HTR-8/SVneo (cell line): ENCODE results near the gene DNAAF3.

ENCODE experiments used
- DNase-seq: peaks from one replicate; pipeline ENCODE4 v3.0.0; 2011; ENCODE audit warnings: low spot score, mixed read lengths; ENCODE audit not compliant: insufficient read length
- FAIRE-seq: peaks from 2 replicates; lab custom pipeline; 2011; peaks lifted over from hg19 to GRCh38; lab: Jason Lieb, UNC

The DNAAF3 gene

DNA sequence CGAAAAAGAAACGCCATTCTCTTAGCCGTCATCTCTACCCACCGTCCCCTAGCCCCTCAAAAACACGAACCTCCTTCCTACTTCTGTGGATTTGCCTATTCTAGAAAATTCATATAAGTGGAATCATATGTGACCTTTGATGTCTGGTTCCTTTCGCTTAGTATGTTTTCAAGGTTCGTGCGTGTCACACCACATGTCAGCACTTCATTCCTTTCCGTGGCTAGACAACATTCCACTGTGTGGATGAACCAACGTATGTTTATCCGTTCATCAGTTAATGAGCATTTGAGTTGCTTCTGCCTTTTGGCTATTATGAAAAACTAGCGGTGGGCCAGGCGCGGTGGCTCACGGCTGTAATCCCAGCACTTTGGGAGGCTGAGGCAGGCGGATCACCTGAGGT lies 35.0 kb downstream of the DNAAF3 start:
- DNase-seq (no peak), FAIRE-seq (no peak)

DNA sequence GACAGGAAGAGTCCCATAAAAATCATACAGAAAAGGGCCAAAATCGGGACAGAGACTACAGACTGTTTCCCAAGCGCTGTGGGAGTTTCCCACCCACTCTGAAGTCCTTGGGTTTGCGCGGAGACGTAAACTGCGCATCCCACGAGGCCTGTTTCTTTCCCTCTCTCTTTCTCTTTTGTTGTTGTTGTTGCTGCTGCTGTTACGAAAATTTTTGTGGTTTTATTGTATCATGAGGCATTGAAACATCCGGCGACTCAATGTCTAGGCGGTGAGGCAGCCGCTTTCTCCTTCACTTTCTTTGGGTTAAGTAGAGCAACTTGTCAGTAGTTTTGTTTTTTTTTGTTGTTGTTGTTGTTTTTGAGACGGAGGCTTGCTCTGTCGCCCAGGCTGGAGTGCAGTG lies 47.4 kb downstream of the DNAAF3 start:
- DNase-seq (no peak), FAIRE-seq (no peak)

DNA sequence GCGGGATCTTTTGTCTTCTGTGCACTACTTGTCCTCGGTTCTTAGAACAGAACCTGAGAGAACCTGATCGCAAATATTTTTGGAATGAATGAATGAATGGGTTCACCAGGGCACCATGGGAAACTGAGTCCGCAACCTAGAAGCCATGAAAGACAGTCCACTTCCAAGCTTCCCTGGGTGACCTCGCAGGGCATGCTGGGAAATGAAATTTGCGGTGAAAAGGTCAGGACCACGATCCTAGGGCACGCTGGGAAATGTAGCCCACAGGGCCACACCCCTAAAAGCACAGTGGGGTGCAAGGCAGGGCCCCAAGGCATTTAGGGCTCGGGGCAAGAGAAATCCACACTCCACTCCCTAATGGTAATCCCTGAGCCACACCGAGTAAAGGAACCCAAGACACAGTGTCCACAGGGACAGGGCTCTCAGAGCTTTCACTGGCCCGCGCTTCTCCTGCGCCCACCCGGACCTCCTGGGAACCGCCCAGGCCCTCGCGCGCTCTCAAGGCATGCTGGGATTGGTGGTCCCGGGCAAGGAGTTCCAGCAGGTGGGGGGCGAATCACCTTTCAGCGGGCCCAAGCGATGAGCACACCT lies 47.9 kb downstream of the DNAAF3 start:
- FAIRE-seq = no peak
- no peak for DNase-seq

DNA sequence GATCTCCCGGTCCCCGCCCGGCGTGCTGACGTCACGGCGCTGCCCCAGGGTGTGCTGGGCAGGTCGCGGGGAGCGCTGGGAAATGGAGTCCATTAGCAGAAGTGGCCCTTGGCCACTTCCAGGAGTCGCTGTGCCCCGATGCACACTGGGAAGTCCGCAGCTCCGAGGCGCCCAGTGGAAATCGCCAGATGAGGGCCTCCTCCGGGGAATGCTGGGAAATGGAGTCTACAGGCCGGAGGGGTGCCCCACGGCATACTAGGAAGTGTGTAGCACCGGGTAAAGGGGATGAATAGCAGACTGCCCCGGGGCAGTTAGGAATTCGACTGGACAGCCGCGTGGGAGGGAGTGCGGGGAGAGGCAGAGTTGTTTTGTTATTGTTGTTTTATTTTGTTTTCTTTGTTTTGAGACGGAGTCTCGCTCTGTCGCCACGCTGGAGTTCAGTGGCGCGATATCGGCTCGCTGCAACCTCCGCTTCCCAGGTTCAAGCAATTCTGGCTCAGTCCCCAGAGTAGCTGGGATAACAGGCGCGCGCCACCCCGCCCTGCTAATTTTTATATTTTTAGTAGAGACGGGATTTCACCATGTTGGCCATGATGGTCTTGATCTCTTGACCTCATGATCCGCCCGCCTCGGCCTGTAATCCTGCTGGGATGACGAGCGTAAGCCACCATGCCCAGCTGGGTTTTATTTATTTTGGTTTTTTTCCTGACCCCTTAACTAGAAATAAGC lies 48.6 kb downstream of the DNAAF3 start:
- DNase-seq (peak; percentile 99), FAIRE-seq (peak; percentile 91)

DNA sequence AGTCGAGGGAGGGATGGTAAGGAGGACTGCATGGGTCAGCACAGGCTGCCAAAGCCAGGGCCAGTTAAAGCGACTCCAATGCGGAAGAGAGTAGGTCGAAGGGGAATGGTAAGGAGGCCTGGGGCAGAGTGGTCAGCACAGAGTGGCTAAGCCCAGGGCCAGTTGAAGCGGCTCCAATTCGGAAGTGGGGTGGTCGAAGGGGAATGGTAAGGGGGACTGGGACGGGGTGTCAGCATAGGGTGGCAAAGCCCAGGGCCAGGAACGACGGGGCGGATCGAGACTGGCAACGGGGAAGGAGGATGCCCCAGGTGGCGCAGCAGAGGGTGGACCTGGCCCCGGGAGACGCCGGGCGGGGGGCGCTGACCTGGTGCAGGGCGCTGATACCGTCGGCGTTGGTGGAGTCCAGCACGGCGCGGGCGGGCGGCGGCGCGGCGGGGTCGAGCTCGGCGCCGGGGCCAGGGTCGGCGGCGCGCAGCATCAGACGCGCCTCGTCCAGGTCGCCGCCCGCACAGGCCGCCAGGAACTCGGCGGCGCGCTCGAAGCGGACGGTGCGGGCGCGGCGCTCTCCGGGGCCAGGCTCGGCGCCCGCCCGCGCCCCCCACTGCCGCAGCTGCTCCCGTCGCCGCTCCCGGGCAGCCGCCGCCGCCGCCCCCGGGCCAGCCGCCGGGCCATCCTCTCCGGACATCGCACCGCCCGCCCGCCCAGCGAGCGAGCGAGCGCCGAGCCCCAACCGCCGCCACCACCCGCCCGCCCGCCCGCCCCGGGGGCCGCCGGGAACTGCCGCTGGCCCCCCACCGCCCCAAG lies 49.4 kb downstream of the DNAAF3 start, which contains the start of gene PPP1R12C:
PPP1R12C (minus strand) TSS at position 779 of the 804 bp plus-strand sequence; CDS start at position 685, 94 bp downstream.
- FAIRE-seq (no peak), DNase-seq (no peak)

DNA sequence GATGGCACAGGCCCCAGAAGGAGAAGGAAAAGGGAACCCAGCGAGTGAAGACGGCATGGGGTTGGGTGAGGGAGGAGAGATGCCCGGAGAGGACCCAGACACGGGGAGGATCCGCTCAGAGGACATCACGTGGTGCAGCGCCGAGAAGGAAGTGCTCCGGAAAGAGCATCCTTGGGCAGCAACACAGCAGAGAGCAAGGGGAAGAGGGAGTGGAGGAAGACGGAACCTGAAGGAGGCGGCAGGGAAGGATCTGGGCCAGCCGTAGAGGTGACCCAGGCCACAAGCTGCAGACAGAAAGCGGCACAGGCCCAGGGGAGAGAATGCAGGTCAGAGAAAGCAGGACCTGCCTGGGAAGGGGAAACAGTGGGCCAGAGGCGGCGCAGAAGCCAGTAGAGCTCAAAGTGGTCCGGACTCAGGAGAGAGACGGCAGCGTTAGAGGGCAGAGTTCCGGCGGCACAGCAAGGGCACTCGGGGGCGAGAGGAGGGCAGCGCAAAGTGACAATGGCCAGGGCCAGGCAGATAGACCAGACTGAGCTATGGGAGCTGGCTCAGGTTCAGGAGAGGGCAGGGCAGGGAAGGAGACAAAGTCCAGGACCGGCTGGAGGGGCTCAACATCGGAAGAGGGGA lies 50.1 kb downstream of the DNAAF3 start:
- DNase-seq (peak; percentile 60), FAIRE-seq (no peak)

DNA sequence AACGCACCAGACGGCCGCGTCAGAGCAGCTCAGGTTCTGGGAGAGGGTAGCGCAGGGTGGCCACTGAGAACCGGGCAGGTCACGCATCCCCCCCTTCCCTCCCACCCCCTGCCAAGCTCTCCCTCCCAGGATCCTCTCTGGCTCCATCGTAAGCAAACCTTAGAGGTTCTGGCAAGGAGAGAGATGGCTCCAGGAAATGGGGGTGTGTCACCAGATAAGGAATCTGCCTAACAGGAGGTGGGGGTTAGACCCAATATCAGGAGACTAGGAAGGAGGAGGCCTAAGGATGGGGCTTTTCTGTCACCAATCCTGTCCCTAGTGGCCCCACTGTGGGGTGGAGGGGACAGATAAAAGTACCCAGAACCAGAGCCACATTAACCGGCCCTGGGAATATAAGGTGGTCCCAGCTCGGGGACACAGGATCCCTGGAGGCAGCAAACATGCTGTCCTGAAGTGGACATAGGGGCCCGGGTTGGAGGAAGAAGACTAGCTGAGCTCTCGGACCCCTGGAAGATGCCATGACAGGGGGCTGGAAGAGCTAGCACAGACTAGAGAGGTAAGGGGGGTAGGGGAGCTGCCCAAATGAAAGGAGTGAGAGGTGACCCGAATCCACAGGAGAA lies 50.9 kb downstream of the DNAAF3 start:
- DNase-seq (no peak), FAIRE-seq (no peak)

DNA sequence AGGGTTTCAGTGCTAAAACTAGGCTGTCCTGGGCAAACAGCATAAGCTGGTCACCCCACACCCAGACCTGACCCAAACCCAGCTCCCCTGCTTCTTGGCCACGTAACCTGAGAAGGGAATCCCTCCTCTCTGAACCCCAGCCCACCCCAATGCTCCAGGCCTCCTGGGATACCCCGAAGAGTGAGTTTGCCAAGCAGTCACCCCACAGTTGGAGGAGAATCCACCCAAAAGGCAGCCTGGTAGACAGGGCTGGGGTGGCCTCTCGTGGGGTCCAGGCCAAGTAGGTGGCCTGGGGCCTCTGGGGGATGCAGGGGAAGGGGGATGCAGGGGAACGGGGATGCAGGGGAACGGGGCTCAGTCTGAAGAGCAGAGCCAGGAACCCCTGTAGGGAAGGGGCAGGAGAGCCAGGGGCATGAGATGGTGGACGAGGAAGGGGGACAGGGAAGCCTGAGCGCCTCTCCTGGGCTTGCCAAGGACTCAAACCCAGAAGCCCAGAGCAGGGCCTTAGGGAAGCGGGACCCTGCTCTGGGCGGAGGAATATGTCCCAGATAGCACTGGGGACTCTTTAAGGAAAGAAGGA lies 51.8 kb downstream of the DNAAF3 start:
- FAIRE-seq (no peak), DNase-seq (no peak)

DNA sequence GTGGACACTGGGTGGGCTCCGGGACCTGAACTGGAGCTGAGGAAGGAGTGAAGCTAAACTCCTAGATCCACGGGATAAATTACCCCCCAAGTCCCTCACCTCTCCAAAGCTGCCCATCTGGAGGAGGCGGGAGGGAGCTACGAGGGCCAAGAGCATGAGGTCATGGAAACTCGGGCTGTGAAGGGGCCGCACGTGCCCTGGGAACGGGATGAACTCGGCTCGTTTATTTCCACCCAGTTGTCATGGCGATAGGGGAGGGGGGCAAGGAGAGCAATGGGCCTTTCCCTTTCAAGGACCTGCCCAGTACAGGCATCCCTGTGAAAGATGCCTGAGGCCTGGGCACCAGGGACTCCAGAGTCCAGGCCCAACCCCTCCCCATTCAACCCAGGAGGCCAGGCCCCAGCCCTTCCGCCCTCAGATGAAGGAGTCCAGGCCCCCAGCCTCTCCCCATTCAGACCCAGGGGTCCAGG lies 52.8 kb downstream of the DNAAF3 start:
- DNase-seq = peak; percentile 45

DNA sequence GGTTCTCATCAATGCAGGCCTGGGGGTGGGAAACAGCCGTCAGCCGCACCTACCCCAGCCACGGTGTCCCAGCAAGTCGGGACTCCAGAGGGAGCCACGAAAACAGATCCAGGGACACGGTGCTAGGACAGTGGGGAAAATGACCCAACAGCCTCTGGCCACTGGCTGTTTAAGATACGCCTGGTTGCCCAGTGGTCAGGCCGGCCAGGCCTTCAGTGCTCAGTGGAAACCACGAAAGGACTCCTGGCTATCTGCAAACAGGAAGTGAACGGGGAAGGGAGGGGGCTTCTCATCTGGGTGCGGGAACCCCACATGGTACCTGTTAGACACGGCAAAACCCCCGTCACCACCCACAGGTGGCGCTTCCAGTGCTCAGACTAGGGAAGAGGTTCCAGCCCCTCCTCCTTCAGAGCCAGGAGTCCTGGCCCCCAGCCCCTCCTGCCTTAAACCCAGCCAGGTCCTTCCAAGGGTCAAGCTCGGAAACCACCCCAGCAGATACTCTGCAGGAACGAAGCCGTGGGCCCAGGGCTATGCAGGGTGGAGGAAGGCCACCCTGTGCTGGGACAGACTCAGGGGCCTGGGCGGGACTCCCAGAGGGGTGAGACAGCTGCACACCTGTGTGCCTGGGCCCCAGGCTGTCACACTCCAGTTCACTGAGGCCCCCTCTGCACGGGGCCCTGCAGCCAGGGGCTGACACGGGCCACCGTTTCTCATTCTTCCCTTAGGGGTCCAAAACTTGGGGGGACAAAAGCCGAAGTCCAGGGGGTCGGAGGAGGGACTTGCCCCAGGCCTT lies 53.4 kb downstream of the DNAAF3 start:
- FAIRE-seq (no peak), DNase-seq (no peak)

More for the DNA sequence above, 52.8 kb downstream of the DNAAF3 start:
- no peak for FAIRE-seq

DNA sequence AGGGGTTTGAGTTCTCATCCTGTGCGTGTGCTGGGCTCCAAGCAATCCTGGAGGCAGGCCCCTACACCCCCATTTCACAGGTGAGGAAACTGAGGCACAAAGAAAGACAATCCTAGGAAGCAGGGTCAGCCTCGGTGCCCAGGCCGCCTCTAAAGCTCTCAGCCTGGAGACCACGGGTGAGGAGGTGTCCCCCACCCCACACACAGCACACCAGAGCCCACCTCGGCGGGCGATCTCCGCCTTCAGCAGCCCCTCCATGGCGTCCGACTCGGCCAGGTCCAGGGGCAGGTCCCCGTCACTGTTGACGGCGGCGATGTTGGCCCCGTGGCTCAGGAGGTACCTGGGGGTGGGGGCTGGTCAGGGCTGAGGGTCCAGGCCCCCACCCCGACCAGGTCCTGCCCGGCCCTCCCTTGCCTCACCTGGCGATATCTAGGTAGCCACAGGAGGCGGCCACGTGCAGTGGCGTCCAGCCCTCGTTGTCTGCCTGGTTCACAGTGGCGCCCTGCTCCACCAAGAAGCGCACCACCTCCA lies 54.1 kb downstream of the DNAAF3 start:
- FAIRE-seq (no peak), DNase-seq (no peak)

DNA sequence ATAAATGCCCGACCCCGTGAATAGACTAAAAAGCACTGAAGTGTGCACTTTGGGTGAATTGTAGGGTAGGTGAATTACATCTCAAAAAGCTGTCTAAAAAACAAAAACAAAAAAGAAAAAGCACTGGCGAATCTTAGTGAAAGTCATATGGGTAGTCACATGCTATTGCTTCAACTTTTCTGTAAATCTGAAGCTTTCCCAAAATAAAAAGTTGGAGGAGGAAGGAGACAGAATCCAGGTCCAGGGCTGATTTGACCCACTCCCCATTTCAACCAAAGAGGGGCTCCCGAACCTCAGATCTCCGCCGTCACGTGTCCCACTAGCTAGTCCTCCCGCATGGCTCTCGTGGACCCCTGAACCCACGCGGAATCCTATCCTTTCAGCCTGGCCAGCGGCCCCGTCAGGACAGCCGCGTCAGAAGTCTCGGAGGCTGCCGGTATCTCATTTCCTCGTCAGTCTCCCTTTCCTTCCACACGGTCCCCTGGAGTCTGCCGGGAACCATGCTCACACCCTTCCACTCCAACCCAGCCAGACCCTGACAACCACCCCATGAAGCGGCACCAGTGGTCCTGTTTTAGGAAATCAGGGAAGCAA lies 55.1 kb downstream of the DNAAF3 start:
- DNase-seq (no peak), FAIRE-seq (no peak)

DNA sequence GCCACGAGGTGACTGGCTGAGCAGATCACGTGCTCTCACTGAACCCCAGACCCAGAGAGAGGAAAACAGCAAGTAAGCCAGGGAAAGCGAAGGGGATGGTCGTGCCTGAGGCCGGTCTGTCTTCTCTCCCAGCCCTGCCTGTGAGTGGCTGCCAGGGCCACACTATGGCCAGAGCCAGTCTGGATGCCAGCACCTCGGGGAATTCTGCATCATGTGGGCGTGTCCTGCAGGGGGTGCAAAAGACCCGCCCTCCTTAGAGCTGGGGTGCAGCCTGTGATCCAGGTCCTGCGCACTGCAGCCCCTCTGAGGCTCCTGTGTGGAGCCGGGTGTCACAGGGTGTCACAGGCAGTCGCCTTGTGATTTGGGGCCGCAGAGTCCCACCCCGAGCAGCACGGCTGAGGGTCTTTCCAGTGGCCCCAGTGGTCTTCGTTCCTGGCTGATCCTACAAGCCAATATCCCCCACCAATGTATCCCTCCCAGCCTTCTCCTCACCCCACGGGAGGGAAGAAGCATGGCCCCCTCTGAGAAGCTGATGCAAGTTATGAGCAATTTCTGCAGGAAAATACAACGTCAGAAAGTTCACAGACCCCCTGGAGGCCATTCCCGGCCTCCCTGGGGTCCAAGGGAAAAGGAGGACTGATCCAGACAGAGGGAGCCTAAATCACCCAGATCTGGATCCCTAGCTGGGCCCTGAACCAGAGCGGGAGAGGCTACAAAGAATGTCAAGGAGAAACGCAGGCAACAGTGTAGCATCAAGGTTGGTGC lies 56.7 kb downstream of the DNAAF3 start:
- no peak for FAIRE-seq

More for the DNA sequence above, 56.7 kb downstream of the DNAAF3 start:
- DNase-seq = no peak
